ENCODE results near the gene SNX15.

DNA sequence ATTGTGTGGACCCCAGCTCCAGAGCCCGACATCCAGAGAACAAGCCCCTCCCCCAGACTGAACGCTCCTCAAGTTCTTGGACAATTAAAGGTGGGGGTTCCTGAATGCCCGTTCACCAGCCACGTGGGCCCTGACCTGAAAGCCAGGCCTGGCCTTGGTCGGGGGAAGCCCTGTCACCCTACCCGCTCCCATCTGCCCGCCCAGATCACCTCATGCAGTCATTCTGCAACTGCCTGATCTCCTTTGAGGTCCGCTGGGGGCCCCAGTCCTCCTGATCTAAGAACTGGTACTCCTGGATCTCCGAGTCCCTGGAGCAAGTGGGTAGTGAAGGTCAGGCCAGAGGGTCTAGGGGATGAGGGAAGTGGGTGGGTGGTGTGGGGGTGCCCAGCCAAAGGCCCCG, 40.2 kb downstream of the SNX15 start:
- TF ChIP-seq, protein P1, sequence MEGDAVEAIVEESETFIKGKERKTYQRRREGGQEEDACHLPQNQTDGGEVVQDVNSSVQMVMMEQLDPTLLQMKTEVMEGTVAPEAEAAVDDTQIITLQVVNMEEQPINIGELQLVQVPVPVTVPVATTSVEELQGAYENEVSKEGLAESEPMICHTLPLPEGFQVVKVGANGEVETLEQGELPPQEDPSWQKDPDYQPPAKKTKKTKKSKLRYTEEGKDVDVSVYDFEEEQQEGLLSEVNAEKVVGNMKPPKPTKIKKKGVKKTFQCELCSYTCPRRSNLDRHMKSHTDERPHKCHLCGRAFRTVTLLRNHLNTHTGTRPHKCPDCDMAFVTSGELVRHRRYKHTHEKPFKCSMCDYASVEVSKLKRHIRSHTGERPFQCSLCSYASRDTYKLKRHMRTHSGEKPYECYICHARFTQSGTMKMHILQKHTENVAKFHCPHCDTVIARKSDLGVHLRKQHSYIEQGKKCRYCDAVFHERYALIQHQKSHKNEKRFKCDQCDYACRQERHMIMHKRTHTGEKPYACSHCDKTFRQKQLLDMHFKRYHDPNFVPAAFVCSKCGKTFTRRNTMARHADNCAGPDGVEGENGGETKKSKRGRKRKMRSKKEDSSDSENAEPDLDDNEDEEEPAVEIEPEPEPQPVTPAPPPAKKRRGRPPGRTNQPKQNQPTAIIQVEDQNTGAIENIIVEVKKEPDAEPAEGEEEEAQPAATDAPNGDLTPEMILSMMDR (IDR thresholded peaks at IDR 0.05; ENCODE audit: poor library complexity): no peak
- TF ChIP-seq EZH2phosphoT487 (IDR thresholded peaks at IDR 0.05; ENCODE audit: low read depth, severe bottlenecking, unreplicated experiment): no peak
- no peak for TF ChIP-seq EZH2 (IDR thresholded peaks at IDR 0.05; ENCODE audit: borderline replicate concordance)

All from hepatocyte (in vitro differentiated cells).